Neural progenitor cell (in vitro differentiated cells): ENCODE measurements around the gene KAZN.

Experiments
- EZH2 ChIP-seq: fragments of 200-600 bp; sonication (generic); IDR thresholded peaks from 2 replicates; pipeline ENCODE4 v1.6.1; 2017; ENCODE audit warnings: antibody characterized with exemption, mild to moderate bottlenecking, moderate library complexity
- EZH2phosphoT487 ChIP-seq: fragments of 200-600 bp; sonication (generic); IDR thresholded peaks from 2 replicates; pipeline ENCODE4 v1.6.1; 2017; ENCODE audit warnings: antibody characterized with exemption
- TF ChIP-seq, protein P1 (sequence below): fragments of 200-600 bp; sonication (generic); IDR thresholded peaks from 2 replicates; pipeline ENCODE4 v1.5.1; 2017; ENCODE audit warnings: antibody characterized with exemption, mild to moderate bottlenecking

DNA sequence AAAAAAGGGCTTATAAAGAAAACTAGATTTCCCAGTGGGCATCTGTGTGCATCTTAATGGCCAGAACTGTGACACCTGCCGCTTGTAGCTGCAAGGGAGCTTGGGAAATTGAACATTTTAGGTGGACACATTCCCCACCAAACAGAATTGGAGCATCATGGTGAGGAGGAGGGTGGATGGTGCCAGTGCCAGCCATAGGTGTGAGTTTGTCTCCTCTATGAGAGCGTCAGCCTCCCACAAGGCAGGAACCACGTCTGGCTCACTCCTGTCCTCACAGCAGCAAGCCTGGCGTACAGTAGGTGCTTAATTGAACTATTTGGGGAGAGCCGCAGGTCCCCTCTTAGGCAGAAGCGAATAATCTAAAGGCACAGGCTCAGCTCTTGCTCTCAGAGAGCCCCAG lies 430.6 kb downstream of the KAZN start:
- TF ChIP-seq, protein P1, sequence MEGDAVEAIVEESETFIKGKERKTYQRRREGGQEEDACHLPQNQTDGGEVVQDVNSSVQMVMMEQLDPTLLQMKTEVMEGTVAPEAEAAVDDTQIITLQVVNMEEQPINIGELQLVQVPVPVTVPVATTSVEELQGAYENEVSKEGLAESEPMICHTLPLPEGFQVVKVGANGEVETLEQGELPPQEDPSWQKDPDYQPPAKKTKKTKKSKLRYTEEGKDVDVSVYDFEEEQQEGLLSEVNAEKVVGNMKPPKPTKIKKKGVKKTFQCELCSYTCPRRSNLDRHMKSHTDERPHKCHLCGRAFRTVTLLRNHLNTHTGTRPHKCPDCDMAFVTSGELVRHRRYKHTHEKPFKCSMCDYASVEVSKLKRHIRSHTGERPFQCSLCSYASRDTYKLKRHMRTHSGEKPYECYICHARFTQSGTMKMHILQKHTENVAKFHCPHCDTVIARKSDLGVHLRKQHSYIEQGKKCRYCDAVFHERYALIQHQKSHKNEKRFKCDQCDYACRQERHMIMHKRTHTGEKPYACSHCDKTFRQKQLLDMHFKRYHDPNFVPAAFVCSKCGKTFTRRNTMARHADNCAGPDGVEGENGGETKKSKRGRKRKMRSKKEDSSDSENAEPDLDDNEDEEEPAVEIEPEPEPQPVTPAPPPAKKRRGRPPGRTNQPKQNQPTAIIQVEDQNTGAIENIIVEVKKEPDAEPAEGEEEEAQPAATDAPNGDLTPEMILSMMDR: no peak
- no peak for TF ChIP-seq EZH2phosphoT487
- TF ChIP-seq EZH2: no peak
